Fibroblast of villous mesenchyme (primary cell): Measurements from ENCODE around the gene CFH. TPM values are rescaled to one million over a fixed set of nuclear protein-coding genes. Genes with fewer than 3 reads are reported as not detected.

Source experiments
- DNase-seq: peaks from one replicate; pipeline ENCODE4 v3.0.0-alpha.2; 2010; ENCODE audit warnings: low read depth
- H3K4me3 ChIP-seq: 2 replicates; pipeline ENCODE4 v1.5.1; 2011; ENCODE audit warnings: low read depth, mild to moderate bottlenecking, low read length
- CTCF ChIP-seq: IDR thresholded peaks from 2 replicates; pipeline ENCODE4 v1.5.1; 2012; ENCODE audit warnings: low read depth, mild to moderate bottlenecking, low read length; ENCODE audit not compliant: insufficient read depth
- total RNA-seq: library from RNA; depleted of rRNA; stranded (reverse); fragments of >200 nt; gene quantifications from 2 replicates; pipeline ENCODE4 v1.2.3, GENCODE V29; 2012

The CFH gene
- total RNA-seq = 28.3 and 99.3 TPM in 2 replicates

GRCh38 chr1:196651637-196652215 lies at the start of gene CFH:
Gene CFH (plus strand): TSS chr1:196652043. CDS start chr1:196652118, 75 bp downstream.
- H3K4me3 ChIP-seq = peak within 1 kb of the TSS; percentile 50
- peak; percentile 74 for DNase-seq
- no peak for TF ChIP-seq CTCF

GRCh38 chr1:196603651-196604050 lies 48.2 kb upstream of the CFH start:
- no peak for DNase-seq
- no peak for TF ChIP-seq CTCF
- H3K4me3 ChIP-seq = no peak overlapping the region

- no peak for DNase-seq
Observed at GRCh38 chr1:196607981-196608380, 43.9 kb upstream of the CFH start.

GRCh38 chr1:196608390-196609369 lies 43.2 kb upstream of the CFH start, which contains the start of gene KCNT2:
Gene KCNT2 (minus strand): TSS chr1:196608440. CDS start chr1:196608309, 131 bp downstream.
- TF ChIP-seq CTCF = no peak
- peak; percentile 20 for DNase-seq

More at GRCh38 chr1:196607981-196608380, 43.9 kb upstream of the CFH start:
- no peak for TF ChIP-seq CTCF
- peak overlapping the region; percentile 56 for H3K4me3 ChIP-seq

GRCh38 chr1:196609370-196609737 lies 42.5 kb upstream of the CFH start:
- TF ChIP-seq CTCF = no peak
- DNase-seq = peak; percentile 1
- no peak overlapping the region for H3K4me3 ChIP-seq

More at GRCh38 chr1:196608390-196609369, 43.2 kb upstream of the CFH start, which contains the start of gene KCNT2:
- peak within 1 kb of the TSS; percentile 56 for H3K4me3 ChIP-seq

- TF ChIP-seq CTCF = no peak
- H3K4me3 ChIP-seq = no peak overlapping the region
- DNase-seq = no peak
Observed at GRCh38 chr1:196611873-196612272, 40.0 kb upstream of the CFH start.
